Measurements from ENCODE around the gene EMCN. TPM values are rescaled to one million over a fixed set of nuclear protein-coding genes. Genes with fewer than 3 reads are reported as not detected.

Gene EMCN
- total RNA-seq, 1 experiment from 2014 or later: not detected

DNA sequence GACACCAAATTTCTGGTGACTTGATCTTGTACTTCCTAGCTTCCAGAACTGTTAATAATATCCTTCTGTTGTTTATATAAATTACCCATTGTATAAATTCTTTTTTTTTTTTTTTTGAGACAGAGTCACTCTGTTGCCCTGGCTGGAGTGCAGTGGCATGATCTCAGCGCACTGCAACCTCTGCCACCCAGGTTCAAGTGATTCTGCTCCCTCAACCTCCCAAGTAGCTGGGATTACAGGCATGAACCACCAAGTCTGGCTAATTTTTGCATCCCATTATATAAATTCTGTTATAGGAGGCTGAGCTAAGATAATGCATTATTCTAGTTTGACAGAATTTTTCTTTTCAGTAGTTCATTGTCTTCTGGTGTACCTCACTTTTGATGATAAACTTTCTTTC, 170.6 kb downstream of the EMCN start:
- POLR2A ChIA-PET (ENCODE audit: unreplicated experiment): no interaction called here
- H3K4me2 ChIP-seq: no peak overlapping the region
- no peak for TF ChIP-seq EZH2 (IDR thresholded peaks at IDR 0.05; ENCODE audit: low read depth)
- TF ChIP-seq, protein P1, sequence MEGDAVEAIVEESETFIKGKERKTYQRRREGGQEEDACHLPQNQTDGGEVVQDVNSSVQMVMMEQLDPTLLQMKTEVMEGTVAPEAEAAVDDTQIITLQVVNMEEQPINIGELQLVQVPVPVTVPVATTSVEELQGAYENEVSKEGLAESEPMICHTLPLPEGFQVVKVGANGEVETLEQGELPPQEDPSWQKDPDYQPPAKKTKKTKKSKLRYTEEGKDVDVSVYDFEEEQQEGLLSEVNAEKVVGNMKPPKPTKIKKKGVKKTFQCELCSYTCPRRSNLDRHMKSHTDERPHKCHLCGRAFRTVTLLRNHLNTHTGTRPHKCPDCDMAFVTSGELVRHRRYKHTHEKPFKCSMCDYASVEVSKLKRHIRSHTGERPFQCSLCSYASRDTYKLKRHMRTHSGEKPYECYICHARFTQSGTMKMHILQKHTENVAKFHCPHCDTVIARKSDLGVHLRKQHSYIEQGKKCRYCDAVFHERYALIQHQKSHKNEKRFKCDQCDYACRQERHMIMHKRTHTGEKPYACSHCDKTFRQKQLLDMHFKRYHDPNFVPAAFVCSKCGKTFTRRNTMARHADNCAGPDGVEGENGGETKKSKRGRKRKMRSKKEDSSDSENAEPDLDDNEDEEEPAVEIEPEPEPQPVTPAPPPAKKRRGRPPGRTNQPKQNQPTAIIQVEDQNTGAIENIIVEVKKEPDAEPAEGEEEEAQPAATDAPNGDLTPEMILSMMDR (conservative IDR thresholded peaks at IDR 0.05): no peak
- no peak overlapping the region for H2AFZ ChIP-seq
- peaks cover 13% of the 10 kb centered on the region for H3K4me1 ChIP-seq (replicated peaks; ENCODE audit: insufficient read depth)
- DNase-seq: no peak
- CTCF ChIA-PET: no interaction called here
- no peaks in the 10 kb centered on the region for H3K79me2 ChIP-seq (ENCODE audit: low read depth)
- H3K9me2 ChIP-seq (ENCODE audit: insufficient read depth): no peaks in the 10 kb centered on the region
- H3K4me3 ChIP-seq: no peak overlapping the region
- H3K27ac ChIP-seq: 0 out of 2 replicates have a peak overlapping the region, but pooled peaks have one; percentile 5
- peaks cover 8% of the 10 kb centered on the region; the same call in 1 of the 2 replicates for H3F3A ChIP-seq (ENCODE audit: insufficient read depth, low read depth)
- no TSS peak for BruUV-seq (replicated peaks)
- peaks cover 8% of the 10 kb centered on the region for H3K9me3 ChIP-seq (ENCODE audit: insufficient read depth, low read depth)
- intact Hi-C loops (cut with micrococcal nuclease; ENCODE audit: unreplicated experiment): no loop called here
- no peaks in the 10 kb centered on the region for H3K36me3 ChIP-seq (ENCODE audit: low read depth)
- no peaks in the 10 kb centered on the region for H3K27me3 ChIP-seq (ENCODE audit: insufficient read depth, low read depth)
- H4K20me1 ChIP-seq (ENCODE audit: insufficient read depth): no peaks in the 10 kb centered on the region

- H3K79me2 ChIP-seq (ENCODE audit: low read depth): no peaks in the 10 kb centered on the region
- H3K4me1 ChIP-seq (replicated peaks; ENCODE audit: insufficient read depth): peaks cover 13% of the 10 kb centered on the region
- no peaks in the 10 kb centered on the region for H4K20me1 ChIP-seq (ENCODE audit: insufficient read depth)
- ChIA-PET CTCF (no interaction called here), POLR2A (ENCODE audit: unreplicated experiment) (no interaction called here)
- no peak overlapping the region for H3K4me2 ChIP-seq
- intact Hi-C loops (cut with micrococcal nuclease; ENCODE audit: unreplicated experiment): no loop called here
- H3K9me2 ChIP-seq (ENCODE audit: insufficient read depth): no peaks in the 10 kb centered on the region
- peaks cover 8% of the 10 kb centered on the region; the same call in 1 of the 2 replicates for H3F3A ChIP-seq (ENCODE audit: insufficient read depth, low read depth)
- H3K4me3 ChIP-seq: no peak overlapping the region
- H3K27ac ChIP-seq: no peak overlapping the region
- H3K27me3 ChIP-seq (ENCODE audit: insufficient read depth, low read depth): no peaks in the 10 kb centered on the region
- no peak for TF ChIP-seq EZH2 (IDR thresholded peaks at IDR 0.05; ENCODE audit: low read depth)
- TF ChIP-seq, protein P1 (conservative IDR thresholded peaks at IDR 0.05): no peak
- DNase-seq: no peak
- no peak overlapping the region for H2AFZ ChIP-seq
- H3K9me3 ChIP-seq (ENCODE audit: insufficient read depth, low read depth): peaks cover 8% of the 10 kb centered on the region
- no TSS peak for BruUV-seq (replicated peaks)
- no peaks in the 10 kb centered on the region for H3K36me3 ChIP-seq (ENCODE audit: low read depth)
These were observed 172.2 kb downstream of the EMCN start for GRCh38 chr4:100345585-100345984.

Measured in PC-9 (cell line).